ENCODE data around the gene CHN2. TPM values are rescaled to one million over a fixed set of nuclear protein-coding genes. Genes with fewer than 3 reads are reported as not detected.

The CHN2 gene
- total RNA-seq, 4 donors from 2014 or later = 7.6 to 15.3 (median 10.0) TPM

DNA sequence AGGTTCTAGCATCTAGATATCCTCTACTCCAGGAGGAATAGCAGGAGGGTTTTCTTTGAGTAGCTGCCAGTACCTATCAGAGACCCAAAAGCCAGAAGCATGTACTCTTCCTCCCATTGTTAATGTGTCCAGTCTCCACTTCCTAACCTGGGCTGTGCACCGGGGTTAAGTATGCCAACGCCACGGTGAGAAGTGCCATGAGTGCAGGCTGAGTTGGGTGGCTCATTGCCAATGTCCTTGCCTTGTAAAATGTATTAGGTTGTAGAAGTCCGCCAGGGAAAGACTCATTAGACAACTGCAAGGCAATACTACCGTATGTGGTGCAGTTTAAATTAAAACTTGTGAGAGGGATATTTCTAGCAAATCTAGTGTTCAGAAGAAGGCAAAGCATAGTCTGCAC lies 314.0 kb downstream of the CHN2 start:
- Histone ChIP-seq H3K4me3 (no peak overlapping the region), H3K27ac (no peak overlapping the region), H3K9me3 (no peaks in the 10 kb centered on the region), H3K36me3 (peaks cover 0 to 59% of the 10 kb centered on the region in 2 donors), H3K27me3 (no peaks in the 10 kb centered on the region), H3K4me1 (no peaks in the 10 kb centered on the region)
- 81 to 96% methylated on average over 3 to 4 of the region's 5 CpGs for WGBS, 2 donors (ENCODE audit: low coverage in 1 of 2)
- TF ChIP-seq EP300 (IDR thresholded peaks at IDR 0.05) = no peak
- no peak for TF ChIP-seq POLR2A (IDR thresholded peaks at IDR 0.05)
- no peak for TF ChIP-seq POLR2AphosphoS5 (IDR thresholded peaks at IDR 0.05)
- TF ChIP-seq, protein P1, sequence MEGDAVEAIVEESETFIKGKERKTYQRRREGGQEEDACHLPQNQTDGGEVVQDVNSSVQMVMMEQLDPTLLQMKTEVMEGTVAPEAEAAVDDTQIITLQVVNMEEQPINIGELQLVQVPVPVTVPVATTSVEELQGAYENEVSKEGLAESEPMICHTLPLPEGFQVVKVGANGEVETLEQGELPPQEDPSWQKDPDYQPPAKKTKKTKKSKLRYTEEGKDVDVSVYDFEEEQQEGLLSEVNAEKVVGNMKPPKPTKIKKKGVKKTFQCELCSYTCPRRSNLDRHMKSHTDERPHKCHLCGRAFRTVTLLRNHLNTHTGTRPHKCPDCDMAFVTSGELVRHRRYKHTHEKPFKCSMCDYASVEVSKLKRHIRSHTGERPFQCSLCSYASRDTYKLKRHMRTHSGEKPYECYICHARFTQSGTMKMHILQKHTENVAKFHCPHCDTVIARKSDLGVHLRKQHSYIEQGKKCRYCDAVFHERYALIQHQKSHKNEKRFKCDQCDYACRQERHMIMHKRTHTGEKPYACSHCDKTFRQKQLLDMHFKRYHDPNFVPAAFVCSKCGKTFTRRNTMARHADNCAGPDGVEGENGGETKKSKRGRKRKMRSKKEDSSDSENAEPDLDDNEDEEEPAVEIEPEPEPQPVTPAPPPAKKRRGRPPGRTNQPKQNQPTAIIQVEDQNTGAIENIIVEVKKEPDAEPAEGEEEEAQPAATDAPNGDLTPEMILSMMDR (IDR thresholded peaks at IDR 0.05) = no peak
- no peak for ATAC-seq

DNA sequence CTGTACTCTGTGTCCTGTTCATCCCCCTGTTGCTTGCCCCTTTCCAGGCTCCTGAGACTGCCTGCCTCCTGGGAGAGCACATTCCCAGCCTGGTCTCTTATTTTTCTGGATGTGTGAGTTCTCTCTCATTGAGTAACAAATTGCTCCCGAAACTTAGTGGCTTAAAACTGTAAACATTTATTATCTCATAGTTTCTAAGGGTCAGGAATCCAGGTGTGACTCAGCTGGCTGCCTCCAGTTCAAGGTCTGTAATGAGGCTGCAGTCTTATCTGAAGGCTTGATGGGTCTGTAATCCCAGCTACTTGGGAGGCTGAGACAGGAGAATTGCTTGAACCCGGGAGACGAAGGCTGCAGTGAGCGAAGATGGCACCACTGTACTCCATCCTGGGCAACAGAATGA lies 315.5 kb downstream of the CHN2 start:
- no peak for ATAC-seq
- Histone ChIP-seq H3K27me3 (no peaks in the 10 kb centered on the region), H3K27ac (no peak overlapping the region), H3K4me3 (no peak overlapping the region), H3K4me1 (no peaks in the 10 kb centered on the region), H3K9me3 (no peaks in the 10 kb centered on the region), H3K36me3 (peaks cover 0 to 55% of the 10 kb centered on the region in 2 donors)
- WGBS, 2 donors (ENCODE audit: low coverage in 1 of 2) = 42% methylated on average over 2 of the region's 4 CpGs; no CpG with 5 or more reads in 1 of the 2 donors
- TF ChIP-seq POLR2A (IDR thresholded peaks at IDR 0.05) (no peak), EP300 (IDR thresholded peaks at IDR 0.05) (no peak), POLR2AphosphoS5 (IDR thresholded peaks at IDR 0.05) (no peak)
- TF ChIP-seq, protein P1 (IDR thresholded peaks at IDR 0.05) = no peak

DNA sequence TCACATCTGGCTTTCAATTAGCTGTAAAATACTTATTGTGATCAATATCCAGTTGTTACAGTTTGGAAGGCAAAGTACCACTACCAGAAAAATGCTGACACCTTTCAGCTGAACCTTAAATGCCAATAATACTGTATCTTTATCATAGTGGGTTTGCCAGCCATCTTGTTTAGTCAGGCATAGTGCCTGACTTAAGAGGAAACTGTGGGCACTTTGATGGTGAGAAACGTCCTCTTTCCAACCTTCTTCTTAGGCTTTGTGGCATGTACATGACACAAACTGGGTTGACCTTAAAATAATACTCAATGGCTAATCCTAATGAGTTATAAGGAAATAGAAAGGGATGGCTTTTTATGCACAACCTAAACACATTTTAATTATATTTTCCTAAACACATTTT lies 316.8 kb downstream of the CHN2 start:
- 39 to 91% methylated on average over 1 of the region's 1 CpG for WGBS, 2 donors (ENCODE audit: low coverage in 1 of 2)
- no peaks in the 10 kb centered on the region for H3K4me1 ChIP-seq
- no peaks in the 10 kb centered on the region for H3K27me3 ChIP-seq
- no peaks in the 10 kb centered on the region for H3K9me3 ChIP-seq
- H3K4me3 ChIP-seq = no peak overlapping the region
- TF ChIP-seq, protein P1 (IDR thresholded peaks at IDR 0.05) = no peak
- no peak for TF ChIP-seq POLR2AphosphoS5 (IDR thresholded peaks at IDR 0.05)
- no peak for TF ChIP-seq EP300 (IDR thresholded peaks at IDR 0.05)
- TF ChIP-seq POLR2A (IDR thresholded peaks at IDR 0.05) = no peak
- no peak overlapping the region for H3K27ac ChIP-seq
- peaks cover 0 to 42% of the 10 kb centered on the region in 2 donors for H3K36me3 ChIP-seq
- ATAC-seq = no peak

DNA sequence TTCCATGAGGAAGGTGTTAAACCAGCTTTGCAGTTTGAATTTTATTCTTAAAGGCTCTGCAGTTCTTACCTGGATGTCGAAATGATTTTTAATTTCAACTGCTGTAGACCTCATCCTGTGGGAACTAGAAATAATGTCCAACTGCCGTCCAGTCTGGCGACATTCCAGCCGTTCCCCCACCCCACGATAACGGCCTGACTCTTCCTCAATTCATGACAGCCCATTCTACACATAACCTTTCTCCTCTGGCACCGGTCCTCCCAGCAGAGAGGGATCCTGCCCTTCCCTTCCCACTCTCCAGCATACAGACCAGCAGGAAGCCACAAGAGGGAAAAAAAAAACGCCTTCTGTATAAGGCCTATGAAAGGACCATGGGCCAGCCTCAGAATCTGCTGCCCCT lies 317.3 kb downstream of the CHN2 start:
- Histone ChIP-seq H3K4me1 (no peaks in the 10 kb centered on the region), H3K27ac (no peak overlapping the region), H3K27me3 (no peaks in the 10 kb centered on the region), H3K4me3 (no peak overlapping the region), H3K36me3 (peaks cover 0 to 38% of the 10 kb centered on the region in 2 donors), H3K9me3 (no peaks in the 10 kb centered on the region)
- TF ChIP-seq, protein P1 (IDR thresholded peaks at IDR 0.05) = no peak
- no peak for TF ChIP-seq POLR2A (IDR thresholded peaks at IDR 0.05)
- no peak for TF ChIP-seq EP300 (IDR thresholded peaks at IDR 0.05)
- no peak for TF ChIP-seq POLR2AphosphoS5 (IDR thresholded peaks at IDR 0.05)
- no peak for ATAC-seq
- WGBS, 2 donors (ENCODE audit: low coverage in 1 of 2) = 59% methylated on average over 7 of the region's 8 CpGs; no CpG with 5 or more reads in 1 of the 2 donors

DNA sequence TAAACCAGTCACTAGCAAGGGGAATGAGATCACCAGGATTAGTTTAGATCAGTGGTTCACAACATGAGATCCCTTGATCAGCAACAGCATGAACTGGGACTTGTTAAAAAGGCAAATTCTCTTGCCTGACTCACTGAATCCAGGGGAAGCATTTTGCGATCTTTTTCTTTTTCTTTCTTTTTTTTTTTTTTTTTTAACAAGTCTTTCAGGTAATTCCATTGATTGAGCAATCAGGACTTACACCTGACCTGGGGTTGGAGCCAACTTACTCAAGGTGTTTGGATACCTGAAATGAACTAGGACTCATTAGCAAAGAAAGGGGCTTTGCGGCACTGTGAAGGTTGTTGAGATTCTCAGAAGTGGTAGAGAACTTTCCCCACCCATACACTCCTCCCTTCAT lies 321.9 kb downstream of the CHN2 start:
- no peak for ATAC-seq
- peaks cover 0 to 6% of the 10 kb centered on the region in 2 donors for H3K36me3 ChIP-seq
- H3K27me3 ChIP-seq = no peaks in the 10 kb centered on the region
- 100% methylated on average over 2 of the region's 2 CpGs; no CpG with 5 or more reads in 1 of the 2 donors for whole genome bisulfite sequencing, 2 donors (ENCODE audit: low coverage in 1 of 2)
- H3K9me3 ChIP-seq = peaks cover 0 to 3% (median 0%) of the 10 kb centered on the region in 3 donors
- no peak for TF ChIP-seq POLR2A (IDR thresholded peaks at IDR 0.05)
- TF ChIP-seq POLR2AphosphoS5 (IDR thresholded peaks at IDR 0.05) = no peak
- TF ChIP-seq, protein P1 (IDR thresholded peaks at IDR 0.05) = no peak
- no peak for TF ChIP-seq EP300 (IDR thresholded peaks at IDR 0.05)
- H3K27ac ChIP-seq = no peak overlapping the region
- no peaks in the 10 kb centered on the region for H3K4me1 ChIP-seq
- H3K4me3 ChIP-seq = no peak overlapping the region
